ENCODE results near the gene RERE. TPM values are rescaled to one million over a fixed set of nuclear protein-coding genes. Genes with fewer than 3 reads are reported as not detected.

The RERE gene
- total RNA-seq, 2 donors from 2014 or later: 207 to 322 TPM

GRCh38 chr1:8708259-8708658 lies 109.2 kb downstream of the RERE start:
- 100% methylated on average over 6 of the region's 6 CpGs for WGBS
- Histone ChIP-seq H3K27ac (no peak overlapping the region), H3K36me3 (no peaks in the 10 kb centered on the region), H3K4me1 (replicated peaks) (peaks cover 20% of the 10 kb centered on the region), H3K9me3 (no peaks in the 10 kb centered on the region), H3K27me3 (replicated peaks; ENCODE audit: insufficient read depth) (no peaks in the 10 kb centered on the region), H3K4me3 (no peak overlapping the region)
- no peak for DNase-seq (ENCODE audit: low spot score)
- intact Hi-C loops (cut with DNase I): no loop called here
- TF ChIP-seq POLR2A (IDR thresholded peaks at IDR 0.05) (no peak), CTCF (IDR thresholded peaks at IDR 0.05) (no peak), POLR2AphosphoS5 (IDR thresholded peaks at IDR 0.05) (no peak)

- TF ChIP-seq POLR2AphosphoS5 (IDR thresholded peaks at IDR 0.05) (no peak), POLR2A (IDR thresholded peaks at IDR 0.05) (no peak), CTCF (IDR thresholded peaks at IDR 0.05) (no peak)
- peak overlapping the region in 1 of 2 donors; percentile 21 for H3K27ac ChIP-seq
- no peak for DNase-seq (ENCODE audit: low spot score)
- no peaks in the 10 kb centered on the region for H3K9me3 ChIP-seq
- no peak overlapping the region for H3K4me3 ChIP-seq
- H3K27me3 ChIP-seq (replicated peaks; ENCODE audit: insufficient read depth): no peaks in the 10 kb centered on the region
- intact Hi-C loops (cut with DNase I): no loop called here
- H3K36me3 ChIP-seq: no peaks in the 10 kb centered on the region
- WGBS: 10% methylated on average over 3 of the region's 3 CpGs
- peaks cover 12% of the 10 kb centered on the region for H3K4me1 ChIP-seq (replicated peaks)
Measured at GRCh38 chr1:8706995-8707396, 110.4 kb downstream of the RERE start.

DNA sequence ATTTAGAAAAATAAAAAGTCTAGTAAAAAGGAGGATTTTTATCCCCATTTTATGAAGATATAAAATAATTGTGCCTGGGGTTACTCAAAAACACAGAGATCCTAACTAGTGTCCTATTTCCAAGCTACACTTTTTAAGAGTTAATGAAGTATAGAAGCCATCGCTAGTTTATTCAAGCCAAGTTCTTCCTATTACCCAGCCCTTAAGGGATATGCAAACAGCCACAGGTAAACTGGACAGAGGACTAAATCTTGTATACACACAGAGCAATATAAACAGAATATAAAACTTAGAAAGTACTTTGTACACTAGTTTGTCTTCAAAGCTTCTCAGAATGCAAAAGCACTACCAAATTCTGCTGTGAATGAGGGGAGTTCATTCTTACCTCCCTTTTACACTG lies 111.1 kb downstream of the RERE start:
- no peak for TF ChIP-seq CTCF (IDR thresholded peaks at IDR 0.05)
- TF ChIP-seq POLR2AphosphoS5 (IDR thresholded peaks at IDR 0.05): peak; percentile 21
- no peak for TF ChIP-seq POLR2A (IDR thresholded peaks at IDR 0.05)
- H3K4me3 ChIP-seq: no peak overlapping the region
- intact Hi-C loops (cut with DNase I): no loop called here
- no peak for DNase-seq (ENCODE audit: low spot score)
- H3K27me3 ChIP-seq (replicated peaks; ENCODE audit: insufficient read depth): no peaks in the 10 kb centered on the region
- H3K36me3 ChIP-seq: no peaks in the 10 kb centered on the region
- WGBS: 55% methylated on average over 1 of the region's 1 CpG
- peak overlapping the region in 1 of 2 donors; percentile 17 for H3K27ac ChIP-seq
- H3K4me1 ChIP-seq (replicated peaks): peaks cover 12% of the 10 kb centered on the region
- no peaks in the 10 kb centered on the region for H3K9me3 ChIP-seq

DNA sequence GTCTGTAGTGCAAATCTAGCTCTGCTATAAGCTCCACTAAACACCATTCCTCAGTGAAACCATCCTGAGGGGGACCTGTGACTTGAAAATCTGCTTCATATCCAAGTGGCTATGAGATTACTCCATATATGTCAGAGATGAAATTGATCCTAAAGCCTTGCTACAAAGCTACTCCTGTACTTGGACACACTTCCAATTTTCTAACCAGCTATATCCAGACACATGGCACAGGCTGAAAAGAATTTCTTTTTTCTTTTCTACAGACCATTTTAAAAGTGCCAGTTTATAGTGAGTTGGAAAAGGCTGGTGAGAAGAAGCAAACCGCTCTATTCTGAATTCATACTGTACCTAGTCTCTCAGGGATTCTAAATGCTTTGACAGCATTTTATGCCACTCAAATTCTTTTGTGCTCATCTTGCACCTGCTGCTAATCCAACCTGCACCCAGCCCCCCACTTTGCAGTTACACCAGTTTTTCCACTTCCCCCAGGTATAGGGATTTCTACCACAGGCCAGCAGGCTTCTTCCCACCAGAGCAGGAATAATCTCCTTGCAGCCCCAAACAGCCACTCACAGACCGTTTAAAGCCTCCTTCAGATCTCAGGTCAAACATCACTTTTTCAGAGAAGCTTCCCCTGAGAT lies 112.5 kb downstream of the RERE start:
- no peaks in the 10 kb centered on the region for H3K27me3 ChIP-seq (replicated peaks; ENCODE audit: insufficient read depth)
- peak overlapping the region in 1 of 2 donors; percentile 8 for H3K27ac ChIP-seq
- no peak overlapping the region for H3K4me3 ChIP-seq
- TF ChIP-seq CTCF (IDR thresholded peaks at IDR 0.05): no peak
- TF ChIP-seq POLR2A (IDR thresholded peaks at IDR 0.05): no peak
- no peak for TF ChIP-seq POLR2AphosphoS5 (IDR thresholded peaks at IDR 0.05)
- DNase-seq (ENCODE audit: low spot score): peak; percentile 22
- intact Hi-C loops (cut with DNase I): no loop called here
- H3K36me3 ChIP-seq: no peaks in the 10 kb centered on the region
- H3K4me1 ChIP-seq (replicated peaks): peaks cover 12% of the 10 kb centered on the region
- H3K9me3 ChIP-seq: no peaks in the 10 kb centered on the region
- 36% methylated on average over 2 of the region's 2 CpGs for WGBS
